ENCODE measurements around the gene RPTOR.

- TF ChIP-seq CTCF (IDR thresholded peaks at IDR 0.05; ENCODE audit: borderline replicate concordance, extremely low read depth, low read length, poor library complexity, severe bottlenecking) (no peak), EZH2 (IDR thresholded peaks at IDR 0.05; ENCODE audit: borderline replicate concordance, low read depth, low read length, severe bottlenecking) (no peak)
Measured at GRCh38 chr17:80781211-80781610, 236.6 kb downstream of the RPTOR start.
